Activated CD4-positive, alpha-beta T cell treated with anti-CD3 and anti-CD28 coated beads, Interleukin-10, Interleukin-2, amounts not matched to agents 100 ng/mL and 50 ng/mL, durations not matched to agents 16 hours and 8 hours (primary cell): Measurements from ENCODE around the gene PPP1R7.
"Not testable (repeated sequence)": the region's sequence is repeated elsewhere in the genome, so short reads cannot be mapped to it uniquely, and the experiment has no call there.

Experiments used
- DNase-seq: peaks from one replicate; pipeline ENCODE4 v3.0.0-alpha.2; 2020

Gene PPP1R7, protein sequence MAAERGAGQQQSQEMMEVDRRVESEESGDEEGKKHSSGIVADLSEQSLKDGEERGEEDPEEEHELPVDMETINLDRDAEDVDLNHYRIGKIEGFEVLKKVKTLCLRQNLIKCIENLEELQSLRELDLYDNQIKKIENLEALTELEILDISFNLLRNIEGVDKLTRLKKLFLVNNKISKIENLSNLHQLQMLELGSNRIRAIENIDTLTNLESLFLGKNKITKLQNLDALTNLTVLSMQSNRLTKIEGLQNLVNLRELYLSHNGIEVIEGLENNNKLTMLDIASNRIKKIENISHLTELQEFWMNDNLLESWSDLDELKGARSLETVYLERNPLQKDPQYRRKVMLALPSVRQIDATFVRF

DNA sequence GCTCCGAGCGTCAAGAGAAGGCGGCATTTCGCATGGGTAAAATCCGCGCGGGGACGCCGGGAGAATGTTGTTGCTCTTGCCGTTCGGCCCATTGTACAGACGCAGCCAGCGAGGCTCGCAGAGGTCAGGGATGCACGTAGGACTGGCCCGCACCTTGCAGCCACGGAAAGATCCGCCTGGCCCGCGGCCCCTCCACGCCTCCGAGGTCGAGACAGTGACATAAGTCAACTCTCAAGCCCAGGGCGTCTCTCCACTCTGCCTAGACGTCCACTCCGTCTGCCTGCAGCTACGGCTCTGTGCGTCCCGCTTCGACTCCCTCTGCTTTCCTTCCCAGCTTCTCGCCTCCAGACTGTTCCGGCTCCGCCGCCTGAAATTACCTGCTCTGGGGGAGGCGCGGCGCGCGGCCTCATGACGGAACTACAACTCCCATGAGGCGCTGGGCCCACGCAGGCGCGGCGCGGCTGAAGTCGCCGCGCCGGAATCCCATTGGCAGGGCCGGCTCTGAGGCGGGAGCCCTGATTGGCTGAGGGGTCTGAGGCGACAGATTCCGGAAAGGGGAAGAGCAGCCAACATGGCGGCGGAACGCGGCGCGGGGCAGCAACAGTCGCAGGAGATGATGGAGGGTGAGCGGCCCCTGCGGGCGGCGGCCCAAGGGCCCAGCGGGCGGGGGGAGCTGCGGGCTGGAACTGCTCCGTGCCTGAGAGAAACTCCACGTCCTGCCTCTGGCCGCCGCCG, at the start of gene PPP1R7:
TSS of gene PPP1R7 (plus strand) at position 543 of the 735 bp plus-strand sequence. CDS start at position 572, 29 bp downstream.
- peak; percentile 98 for DNase-seq

DNA sequence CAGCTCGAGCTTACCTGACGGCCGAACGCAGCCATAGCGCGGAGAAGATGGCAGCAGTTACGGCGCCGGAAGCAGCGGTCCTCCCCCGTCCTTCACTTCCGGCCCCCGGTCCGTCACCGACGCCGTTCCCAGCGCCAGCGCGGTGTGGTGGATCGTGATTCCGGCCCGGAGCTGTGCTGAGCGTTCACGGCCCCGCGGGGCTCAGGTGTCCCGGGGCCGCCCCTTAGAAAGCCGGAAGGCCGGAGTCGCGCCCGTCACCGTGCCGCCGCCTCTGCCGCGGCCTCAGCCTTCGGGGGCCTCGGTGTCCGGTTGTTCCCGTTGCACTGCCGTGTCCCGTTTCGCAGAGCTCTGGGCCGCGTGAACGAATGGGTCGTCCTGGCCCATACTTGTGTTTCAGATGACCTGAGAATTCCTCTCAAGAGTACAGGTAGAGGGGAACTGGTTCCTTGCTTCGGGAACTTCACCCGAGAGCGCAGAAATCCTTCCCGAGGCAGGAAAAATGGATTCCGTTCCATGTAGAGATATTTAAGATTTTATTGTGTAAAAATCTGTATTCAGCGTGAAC, 47.9 kb upstream of the PPP1R7 start, which contains the start of gene MTERF4:
TSS of gene MTERF4 (minus strand) at position 49 of the 565 bp plus-strand sequence. CDS start at position 35, 14 bp downstream.
- peak; percentile 92 for DNase-seq

- no peak for DNase-seq
Measured at GRCh38 chr2:241103176-241103595, 47.1 kb upstream of the PPP1R7 start.

GRCh38 chr2:241104611-241105010, 45.7 kb upstream of the PPP1R7 start:
- not testable (repeated sequence) for DNase-seq

DNA sequence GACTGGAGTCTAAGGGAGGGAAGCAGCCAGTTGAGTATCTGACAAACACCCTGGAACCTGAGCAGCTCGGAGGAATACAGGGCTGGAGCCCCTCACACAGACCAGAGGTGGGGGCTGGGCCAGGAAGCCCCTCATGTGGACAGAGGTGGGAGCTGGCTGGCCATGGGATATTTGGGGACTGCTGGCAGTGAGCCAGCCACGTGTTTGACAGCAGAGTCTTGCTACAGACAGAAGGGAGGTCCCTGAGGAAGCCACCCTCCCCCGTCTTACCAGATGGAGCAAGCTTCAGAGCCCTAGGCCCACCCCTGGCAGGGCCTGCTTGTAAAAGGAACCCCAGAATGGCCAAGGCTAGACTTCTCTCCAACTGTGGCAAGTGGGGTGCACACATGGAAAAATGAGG, 44.6 kb upstream of the PPP1R7 start:
- DNase-seq, result no peak

- no peak for DNase-seq
Measured at GRCh38 chr2:241107031-241107783, 43.1 kb upstream of the PPP1R7 start.

- peak; percentile 25 for DNase-seq
Measured at GRCh38 chr2:241108271-241109209, 41.7 kb upstream of the PPP1R7 start.

DNA sequence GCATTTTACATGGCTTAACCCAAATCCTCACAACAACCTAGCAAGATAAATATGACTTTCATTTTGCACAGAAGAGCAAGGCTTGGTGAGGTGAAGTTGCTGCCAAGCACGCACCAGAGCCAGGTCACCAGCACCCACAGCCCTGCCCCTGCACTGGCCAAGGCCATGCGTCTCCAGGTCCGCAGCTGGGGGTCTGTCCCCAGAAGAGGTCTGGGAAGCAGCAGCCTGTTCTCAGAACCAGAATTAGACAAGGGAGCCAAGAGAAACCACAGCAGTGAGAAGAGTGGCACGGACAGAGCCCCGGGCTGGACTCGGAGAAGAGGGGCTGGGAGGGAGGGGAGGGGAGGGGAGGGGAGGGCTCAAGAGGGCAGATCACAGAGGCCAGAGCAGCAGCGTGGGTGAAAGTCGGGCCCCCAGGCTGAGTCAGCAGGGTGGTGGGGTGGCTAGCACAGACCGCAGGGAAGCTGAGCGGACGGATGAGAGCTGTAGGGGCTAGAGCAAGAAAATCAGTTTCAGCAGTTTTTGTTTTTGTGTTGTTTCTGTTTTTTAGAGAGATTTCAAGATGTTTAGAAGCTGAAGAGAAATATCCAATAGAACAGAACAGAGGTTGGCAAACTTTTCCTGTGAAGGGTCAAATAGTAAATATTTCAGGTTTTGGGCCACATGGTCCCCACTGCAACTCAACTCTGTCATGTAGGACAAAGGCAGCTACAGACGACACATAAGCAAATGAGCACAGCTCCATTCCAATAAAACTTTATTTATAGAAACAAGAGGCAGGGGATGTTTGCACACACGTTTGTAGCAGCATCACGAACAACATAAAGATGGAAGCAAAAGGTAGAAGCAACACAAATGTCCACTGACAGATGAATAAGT, 40.8 kb upstream of the PPP1R7 start:
- no peak for DNase-seq

DNA sequence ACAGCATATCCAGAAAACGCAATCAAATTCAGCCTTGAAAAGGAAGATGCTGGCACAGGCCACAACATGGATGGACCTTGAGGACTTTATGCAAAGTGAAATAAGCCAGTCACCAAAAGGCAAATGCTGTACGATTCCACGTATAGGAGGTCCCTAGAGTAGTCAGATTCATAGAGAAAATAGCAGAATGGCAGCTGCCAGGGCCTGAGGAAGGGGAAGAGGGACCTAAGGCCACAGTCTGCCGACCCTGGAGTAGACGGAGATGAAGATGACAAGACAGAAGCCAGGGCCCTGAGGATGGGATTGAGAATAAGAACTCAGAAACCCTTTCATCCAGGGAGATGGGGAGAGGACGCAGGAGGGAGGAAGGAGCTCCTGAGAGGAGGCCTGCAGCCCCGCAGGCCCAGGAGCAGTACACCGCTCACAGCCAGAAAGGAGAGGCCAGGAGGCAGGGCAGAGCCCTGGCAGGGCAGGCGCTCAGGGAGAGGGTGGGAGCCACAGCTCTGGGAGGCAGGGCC, 40.1 kb upstream of the PPP1R7 start:
- no peak for DNase-seq

GRCh38 chr2:241110607-241111439, 39.4 kb upstream of the PPP1R7 start:
- no peak for DNase-seq

- DNase-seq, result no peak
Measured at GRCh38 chr2:241111440-241111805, 38.8 kb upstream of the PPP1R7 start.

DNA sequence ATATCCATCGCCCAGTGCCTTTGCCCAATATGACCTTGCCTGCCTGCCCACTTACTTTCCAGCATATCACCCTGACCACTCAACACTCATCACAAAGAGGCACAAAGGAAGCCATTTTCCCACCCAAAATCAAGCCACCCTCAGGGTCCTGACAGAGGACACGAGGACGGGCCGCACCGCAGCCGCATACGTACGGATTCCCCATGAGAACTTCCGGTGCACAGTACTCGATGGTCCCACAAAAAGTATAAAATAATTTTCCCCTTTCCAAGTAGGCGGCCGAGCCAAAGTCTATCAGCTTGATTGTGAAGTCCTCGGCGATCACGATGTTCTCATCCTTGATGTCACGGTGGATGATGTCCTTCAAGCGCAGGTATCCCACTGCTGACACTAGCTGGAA, 38.2 kb upstream of the PPP1R7 start:
- DNase-seq, result no peak

GRCh38 chr2:241112592-241112991, 37.7 kb upstream of the PPP1R7 start:
- DNase-seq, result peak; percentile 28

- DNase-seq, result no peak
Measured at GRCh38 chr2:241114836-241115235, 35.4 kb upstream of the PPP1R7 start.

DNA sequence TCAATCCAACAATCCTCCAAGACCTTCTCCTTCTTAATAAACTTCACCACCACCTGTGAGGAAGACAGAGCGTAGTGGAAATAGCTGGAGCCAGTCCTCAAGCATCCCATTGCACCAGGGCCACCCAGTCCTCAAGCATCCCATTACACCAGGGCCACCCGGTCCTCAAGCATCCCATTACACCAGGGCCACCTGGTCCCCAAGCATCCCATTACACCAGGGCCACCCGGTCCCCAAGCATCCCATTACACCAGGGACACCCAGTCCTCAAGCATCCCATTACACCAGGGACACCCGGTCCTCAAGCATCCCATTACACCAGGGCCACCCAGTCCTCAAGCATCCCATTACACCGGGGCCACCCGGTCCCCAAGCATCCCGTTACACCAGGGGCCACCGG, 34.9 kb upstream of the PPP1R7 start:
- no peak for DNase-seq

DNA sequence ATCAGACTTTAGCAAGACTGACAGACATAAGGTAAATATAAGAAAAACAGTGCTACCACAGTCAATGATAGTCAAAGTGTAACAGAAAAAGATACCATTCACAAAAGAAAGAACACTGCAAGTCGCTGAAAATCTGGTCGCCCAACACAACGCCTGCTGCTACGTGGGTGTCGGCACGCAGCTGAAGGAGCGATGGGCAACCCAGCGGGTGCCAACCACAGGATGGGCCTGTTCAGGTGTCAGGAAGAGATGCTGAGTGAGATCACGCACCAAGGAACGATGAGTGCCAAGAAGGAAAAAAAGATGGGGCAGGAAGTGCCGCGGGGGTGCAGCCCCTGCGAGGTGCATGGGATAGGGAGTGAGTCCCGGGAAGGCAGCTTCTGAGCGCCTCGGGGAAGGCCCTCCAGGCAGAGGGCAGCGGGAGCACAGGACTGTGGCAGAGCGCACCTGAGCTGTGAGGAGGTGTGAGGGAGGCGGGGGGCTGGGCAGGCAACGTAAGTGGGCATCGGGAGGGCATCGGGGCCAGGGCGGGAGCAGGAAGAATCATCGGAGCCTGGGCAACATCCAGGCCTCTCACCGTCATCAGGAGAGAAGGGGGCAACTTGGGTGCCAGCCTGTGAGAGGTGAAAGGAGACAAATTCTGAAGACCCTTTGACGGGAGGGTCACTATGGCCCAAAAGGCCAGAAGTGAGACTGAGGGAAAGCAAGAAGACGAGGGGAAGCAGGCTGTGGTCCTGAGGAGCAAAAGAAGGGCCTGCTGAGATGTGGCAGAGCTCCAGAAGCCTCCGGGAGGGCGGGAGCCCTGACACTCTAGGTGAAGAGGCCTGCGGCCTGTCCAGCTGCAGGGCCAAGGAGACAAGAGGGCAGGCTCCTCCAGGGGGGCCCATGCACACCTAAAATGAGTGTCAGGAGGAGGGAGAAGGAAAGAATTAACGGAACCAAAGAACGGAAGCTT, 33.4 kb upstream of the PPP1R7 start:
- DNase-seq, result no peak

- DNase-seq, result no peak
Measured at GRCh38 chr2:241118737-241119505, 31.3 kb upstream of the PPP1R7 start.

- DNase-seq, result no peak
Measured at GRCh38 chr2:241120440-241120839, 29.8 kb upstream of the PPP1R7 start.
